ENCODE measurements around the gene UBAC2.

- TF ChIP-seq EZH2 (IDR thresholded peaks at IDR 0.05; ENCODE audit: borderline replicate concordance, low read depth, low read length, poor library complexity, severe bottlenecking): no peak
- no peak for TF ChIP-seq CTCF (conservative IDR thresholded peaks at IDR 0.05; ENCODE audit: low read depth, low read length)
Observed at GRCh38 chr13:99275093-99275469, 74.4 kb downstream of the UBAC2 start.
